HG02642 (cell line): ENCODE results near the gene DNAJB4.
"Not testable (repeated sequence)": the region's sequence is repeated elsewhere in the genome, so short reads cannot be mapped to it uniquely, and the experiment has no call there.

Experiments used
- ATAC-seq: cut with Tn5 transposase; IDR thresholded peaks from one replicate; pipeline ENCODE4 v1.9.1; 2021; ENCODE audit warnings: mild to moderate bottlenecking; ENCODE audit not compliant: unreplicated experiment, poor library complexity

DNAJB4 gene

DNA sequence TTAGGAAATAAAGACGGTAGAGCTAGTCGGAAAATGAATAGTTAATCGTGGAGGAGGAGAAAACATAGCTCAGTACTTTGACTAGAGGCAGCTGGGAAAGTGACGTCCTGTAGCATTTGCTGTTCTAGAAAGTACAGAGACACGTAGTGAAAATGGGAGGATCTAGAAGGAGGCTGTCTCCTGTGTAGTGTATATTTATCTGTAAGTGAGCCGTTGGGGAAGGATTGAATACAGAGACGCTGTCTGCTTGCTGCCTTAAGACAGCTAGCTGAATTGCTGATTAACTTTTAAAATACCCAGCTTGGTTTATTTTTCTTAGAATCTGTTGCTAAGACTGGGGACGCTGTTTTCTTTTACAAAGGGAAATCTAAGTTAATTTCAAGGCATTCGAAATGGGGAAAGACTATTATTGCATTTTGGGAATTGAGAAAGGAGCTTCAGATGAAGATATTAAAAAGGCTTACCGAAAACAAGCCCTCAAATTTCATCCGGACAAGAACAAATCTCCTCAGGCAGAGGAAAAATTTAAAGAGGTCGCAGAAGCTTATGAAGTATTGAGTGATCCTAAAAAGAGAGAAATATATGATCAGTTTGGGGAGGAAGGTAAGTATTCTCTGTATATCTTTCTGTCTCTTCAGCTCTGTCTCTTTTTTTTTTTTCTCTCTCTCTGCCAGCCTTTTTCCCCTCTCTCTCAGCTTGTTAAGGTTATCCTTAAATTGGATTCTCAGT is at the start of gene DNAJB4:
Gene DNAJB4, plus strand, starts transcription at position 221 of the 729 bp plus-strand sequence. Its CDS starts 172 bp downstream, at position 393.
- peak; percentile 99 for ATAC-seq

DNA sequence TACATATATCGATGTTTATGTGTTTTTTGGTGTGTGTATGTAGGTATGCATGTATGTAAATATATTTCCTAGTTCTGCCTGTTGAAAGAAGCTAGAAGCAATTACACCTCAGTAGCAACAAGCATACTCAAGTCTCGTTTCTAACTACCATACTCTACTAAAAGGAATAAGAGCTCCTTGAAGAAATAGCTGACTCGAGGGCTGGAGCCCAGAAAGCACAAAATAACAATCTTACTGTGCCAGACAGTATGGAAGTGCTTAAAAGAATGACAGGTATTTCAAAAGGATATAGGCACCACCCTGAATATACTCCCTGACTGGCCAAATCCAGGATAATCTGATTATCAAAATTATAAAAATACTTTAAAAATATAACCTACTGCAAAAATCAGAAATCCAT is 49.0 kb upstream of the DNAJB4 start:
- no peak for ATAC-seq

- ATAC-seq, result no peak
Measured at GRCh38 chr1:77956464-77956863, 48.3 kb upstream of the DNAJB4 start.

DNA sequence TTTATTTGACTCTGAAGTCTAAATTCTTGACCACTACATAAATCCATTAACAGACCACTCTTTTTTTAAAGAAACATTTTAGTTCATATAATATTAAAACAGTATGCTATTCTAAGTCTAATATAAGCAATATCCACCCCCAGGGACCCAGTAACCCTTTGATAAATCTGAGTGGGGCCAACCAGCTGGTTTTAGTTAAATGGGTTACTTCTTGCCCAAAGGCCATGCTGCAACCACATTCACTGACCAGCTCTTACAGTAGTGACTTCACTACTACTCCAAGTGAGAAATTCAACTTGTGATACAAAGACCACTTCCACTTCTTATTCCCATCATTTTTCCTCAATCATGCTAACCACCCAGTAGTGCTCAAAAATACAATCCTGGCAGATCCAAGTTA is 46.3 kb upstream of the DNAJB4 start:
- ATAC-seq, result no peak

- no peak for ATAC-seq
Measured at GRCh38 chr1:77958850-77959249, 45.9 kb upstream of the DNAJB4 start.

DNA sequence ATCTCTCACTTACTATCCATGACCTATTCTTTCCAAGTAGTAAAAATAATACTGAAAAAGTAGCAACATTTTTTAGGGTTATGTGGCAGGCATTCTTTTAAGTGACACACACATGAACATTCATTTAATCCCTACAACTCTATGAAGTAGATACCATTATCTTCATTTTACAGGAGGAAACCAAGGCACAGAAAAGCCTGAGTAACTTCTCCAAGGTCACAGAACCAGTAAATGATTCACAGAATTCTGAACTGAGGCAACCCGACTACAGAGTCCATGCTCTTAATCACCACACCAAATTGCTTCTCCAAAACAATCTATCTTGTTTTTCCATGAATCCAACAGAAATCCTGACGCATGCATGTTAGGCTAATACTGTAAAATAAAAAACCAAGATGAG is 43.3 kb upstream of the DNAJB4 start:
- ATAC-seq, result no peak

GRCh38 chr1:77966291-77966690 is 38.4 kb upstream of the DNAJB4 start:
- no peak for ATAC-seq

GRCh38 chr1:77970192-77970591 is 34.5 kb upstream of the DNAJB4 start:
- ATAC-seq, result no peak

GRCh38 chr1:77972080-77972479 is 32.7 kb upstream of the DNAJB4 start:
- no peak for ATAC-seq

- no peak for ATAC-seq
Measured at GRCh38 chr1:77975386-77975785, 29.4 kb upstream of the DNAJB4 start.

DNA sequence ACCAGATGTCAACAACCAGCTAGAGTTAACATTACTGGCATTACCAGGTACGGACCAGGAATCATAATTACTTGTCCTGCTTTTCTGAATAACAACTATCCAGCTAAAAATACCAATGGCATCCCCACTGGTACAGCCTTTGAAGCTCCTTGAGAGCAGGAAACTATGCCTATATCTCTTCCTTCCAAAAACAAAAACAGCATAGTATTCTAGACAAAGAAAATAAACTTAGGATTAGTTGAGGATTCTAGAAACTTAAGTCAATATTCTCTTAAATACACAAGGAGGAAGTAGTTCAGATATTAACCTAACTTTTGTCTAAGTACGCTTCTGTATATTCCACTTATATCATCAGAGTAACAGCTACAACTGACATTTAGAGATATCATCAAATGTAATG is 28.8 kb upstream of the DNAJB4 start:
- no peak for ATAC-seq

DNA sequence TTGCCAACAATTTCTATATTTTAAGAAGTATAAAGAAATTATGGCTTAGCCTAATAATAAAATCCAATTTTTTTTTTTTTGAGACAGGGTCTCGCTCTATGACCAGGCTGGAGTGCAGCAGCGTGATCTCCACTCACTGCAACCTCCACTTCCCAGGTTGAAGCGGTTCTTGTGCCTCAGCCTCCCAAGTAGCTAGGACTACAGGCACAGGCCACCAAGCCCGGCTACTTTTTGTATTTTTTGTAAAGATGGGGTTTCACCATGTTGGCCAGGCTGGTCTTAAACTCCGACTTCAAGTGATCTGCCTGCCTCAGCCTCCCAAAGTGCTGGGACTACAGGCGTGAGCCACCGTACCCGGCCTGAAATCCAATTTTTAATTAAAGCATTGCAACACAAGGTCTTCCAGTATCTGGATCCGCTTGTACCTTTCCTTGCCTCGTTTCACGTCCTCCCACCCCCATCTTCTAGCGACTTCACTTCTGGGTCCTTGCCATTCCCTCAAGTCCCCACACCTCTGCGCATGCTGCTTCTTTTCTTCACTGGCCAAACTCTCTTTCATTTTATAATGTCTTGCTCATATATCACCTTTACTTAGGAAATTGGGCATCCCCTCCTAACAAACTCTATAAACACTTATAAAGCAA is 28.2 kb upstream of the DNAJB4 start:
- no peak for ATAC-seq

- peak; percentile 0 for ATAC-seq
Measured at GRCh38 chr1:77977989-77978292, 26.8 kb upstream of the DNAJB4 start.

DNA sequence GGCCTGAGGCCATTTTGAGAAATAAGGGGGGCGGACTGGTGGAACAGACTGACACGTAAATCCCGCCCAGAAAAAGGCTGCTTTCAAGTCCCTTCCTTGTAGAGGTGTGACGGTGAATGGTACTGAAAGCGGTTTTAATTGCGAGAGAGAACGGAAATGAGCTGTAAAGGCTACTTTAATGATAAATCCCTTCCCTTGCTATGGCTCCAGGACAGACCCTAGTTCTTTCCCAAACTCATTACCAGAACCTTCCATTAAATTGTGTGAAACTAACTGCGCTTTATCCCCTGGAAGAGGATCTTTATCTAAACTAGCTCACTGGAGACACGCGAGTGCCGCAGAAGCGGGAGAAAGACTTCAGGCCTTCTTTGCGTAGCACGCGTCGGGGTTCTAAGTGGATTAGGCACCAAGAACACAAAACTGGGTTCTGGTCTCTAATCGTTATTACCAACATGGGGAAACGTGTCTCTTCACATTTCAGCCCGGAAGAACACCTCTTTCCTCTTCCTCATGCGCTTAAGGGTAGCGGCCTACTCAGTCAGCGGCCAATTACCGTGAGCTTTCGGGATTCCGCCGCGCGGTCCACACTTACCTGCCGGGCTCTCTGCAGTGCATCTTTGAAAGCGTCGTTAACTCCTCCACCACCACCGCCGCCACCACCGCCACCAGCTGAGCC is 26.3 kb upstream of the DNAJB4 start:
- peak; percentile 71 for ATAC-seq

DNA sequence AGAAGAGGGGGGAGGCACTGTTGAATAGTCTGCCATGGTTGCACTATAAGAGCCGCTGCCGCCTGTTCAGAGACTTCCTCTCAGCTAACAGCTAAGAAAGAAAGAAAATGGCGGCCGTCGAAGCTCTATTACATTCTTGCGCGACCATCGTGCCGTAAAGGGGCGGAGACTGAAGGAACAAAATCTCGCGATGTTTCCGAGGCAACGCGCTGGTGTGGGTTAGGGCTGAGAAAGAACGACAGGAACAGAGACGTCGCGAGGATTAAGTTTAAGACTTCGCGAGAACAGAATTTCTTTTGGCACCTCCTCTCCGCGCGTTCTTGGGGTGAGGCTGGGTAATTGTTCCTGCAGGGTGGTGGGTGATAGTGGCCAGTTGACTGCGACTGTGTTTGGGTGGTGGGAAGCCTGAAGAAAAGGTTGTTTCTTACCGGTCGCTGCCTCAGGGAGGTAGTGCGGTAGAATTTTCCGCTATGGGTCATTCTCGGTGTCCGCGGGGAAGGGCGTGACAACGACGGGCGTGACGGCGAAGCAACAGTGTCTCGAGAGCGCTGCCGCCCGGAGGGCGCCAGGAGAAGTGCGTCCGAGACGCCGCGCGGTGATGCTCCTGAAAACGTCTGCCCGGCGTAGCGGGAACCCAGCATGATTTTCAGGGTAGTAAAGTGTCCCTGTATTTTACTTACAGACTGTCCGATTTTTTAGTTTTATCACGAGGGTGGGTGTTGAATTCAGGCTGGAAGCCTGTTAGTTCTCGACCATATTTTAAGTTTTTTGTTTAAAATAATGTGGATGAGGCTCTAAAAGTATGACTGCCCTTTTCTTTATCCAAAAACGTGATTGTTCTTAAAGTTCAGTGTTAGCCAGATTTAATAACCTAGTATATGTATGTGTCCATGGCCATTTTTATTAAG is 25.5 kb upstream of the DNAJB4 start, which contains the start of gene FUBP1:
Gene FUBP1, minus strand, starts transcription at position 104 of the 908 bp plus-strand sequence. Its CDS starts 68 bp downstream, at position 36.
- peak; percentile 81 for ATAC-seq

DNA sequence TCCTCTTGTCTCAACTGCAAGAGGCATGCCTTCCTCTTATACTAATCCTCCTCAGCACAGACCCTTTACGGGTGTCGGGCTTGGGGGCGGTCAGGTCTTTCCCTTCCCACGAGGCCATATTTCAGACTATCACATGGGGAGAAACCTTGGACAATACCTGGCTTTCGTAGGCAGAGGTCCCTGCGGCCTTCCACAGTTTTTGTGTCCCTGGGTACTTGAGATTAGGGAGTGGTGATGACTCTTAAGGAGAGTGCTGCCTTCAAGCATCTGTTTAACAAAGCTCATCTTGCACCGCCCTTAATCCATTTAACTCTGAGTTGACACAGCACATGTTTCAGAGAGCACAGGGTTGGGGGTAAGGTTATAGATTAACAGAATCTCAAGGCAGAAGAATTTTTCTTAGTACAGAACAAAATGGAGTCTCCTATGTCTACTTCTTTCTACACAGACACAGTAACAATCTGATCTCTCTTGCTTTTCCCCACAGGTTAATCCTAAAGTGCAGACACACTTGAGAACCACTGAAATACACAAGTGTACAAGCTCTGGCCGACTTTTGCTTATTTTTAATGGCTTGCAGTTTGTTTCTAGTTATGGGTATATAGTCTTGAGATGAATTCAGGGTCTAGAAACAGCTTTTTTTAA is 21.3 kb upstream of the DNAJB4 start:
- not testable (repeated sequence) for ATAC-seq

DNA sequence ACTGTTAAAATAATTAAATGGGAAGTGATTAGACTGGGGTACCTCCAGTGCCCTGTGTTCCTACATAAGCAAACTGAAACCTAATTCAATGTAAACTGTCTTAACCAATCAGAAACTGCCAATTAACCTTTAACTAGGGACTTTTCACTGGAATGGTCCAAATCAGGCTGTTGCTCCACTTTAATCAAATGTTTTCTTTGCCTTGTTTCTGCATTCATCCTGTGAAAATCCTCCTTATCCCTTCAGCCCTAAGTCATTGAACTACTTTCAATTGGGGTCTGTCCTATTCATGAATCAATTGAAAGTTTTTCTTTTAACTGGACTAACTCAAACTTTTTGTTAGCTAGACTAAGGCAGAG is 20.8 kb upstream of the DNAJB4 start:
- ATAC-seq, result no peak

GRCh38 chr1:77984629-77985028 is 20.1 kb upstream of the DNAJB4 start:
- no peak for ATAC-seq

- no peak for ATAC-seq
Measured at GRCh38 chr1:77986810-77987209, 17.9 kb upstream of the DNAJB4 start.

DNA sequence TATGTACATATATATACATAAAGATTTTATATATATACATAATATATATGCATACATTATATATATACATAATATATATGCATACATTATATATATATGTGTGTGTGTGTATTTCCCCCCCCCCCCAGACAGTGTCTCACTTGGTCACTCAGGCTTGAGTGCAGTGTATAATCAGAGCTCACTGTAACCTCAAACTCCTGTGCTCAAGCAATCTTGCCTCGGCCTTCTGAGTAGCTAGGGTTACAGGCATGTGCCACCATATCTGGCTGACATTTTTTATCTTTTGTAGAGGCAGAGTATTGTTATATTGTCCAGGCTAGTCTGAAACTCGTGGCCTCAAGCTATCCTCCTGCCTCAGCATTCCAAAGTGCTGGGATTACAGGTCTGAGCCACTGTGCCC is 16.8 kb upstream of the DNAJB4 start:
- no peak for ATAC-seq
